Liver (tissue), 3 donors: Measurements from ENCODE around the gene ZNF423.

Experiments
- CTCF ChIP-seq: fragments of 150-350 bp; IDR thresholded peaks from 2 replicates; pipeline ENCODE4 v1.5.1; 2017; ENCODE audit warnings: improper control_type of control experiment, low read depth, low read length; ENCODE audit not compliant: missing input control
- EGR1 ChIP-seq, 2 donors: IDR thresholded peaks; 2 replicates each; pipeline ENCODE4 v1.6.1; 2016 to 2018; ENCODE audit warnings: antibody characterized with exemption in 2 of 2, low read depth in 2 of 2
- FOXA1 ChIP-seq: IDR thresholded peaks from 2 replicates; pipeline ENCODE4 v1.6.1; 2016; ENCODE audit warnings: antibody characterized with exemption
- GABPA ChIP-seq, 2 donors: IDR thresholded peaks in 1 of 2; conservative IDR thresholded peaks in 1 of 2; 2 replicates each; pipeline ENCODE4 v1.6.1; 2016; ENCODE audit warnings: antibody characterized with exemption in 2 of 2, mild to moderate bottlenecking in 1 of 2, moderate library complexity in 1 of 2
- HNF4G ChIP-seq: IDR thresholded peaks from 2 replicates; pipeline ENCODE4 v1.6.1; 2016; ENCODE audit warnings: antibody characterized with exemption
- JUND ChIP-seq, 2 donors: IDR thresholded peaks; 2 replicates each; pipeline ENCODE4 v1.6.1; 2016; ENCODE audit warnings: antibody characterized with exemption in 2 of 2
- RAD21 ChIP-seq, 2 donors: IDR thresholded peaks; 2 replicates each; pipeline ENCODE4 v1.6.1; 2016; ENCODE audit warnings: antibody characterized with exemption in 2 of 2, mild to moderate bottlenecking in 2 of 2
- REST ChIP-seq: IDR thresholded peaks from 2 replicates; pipeline ENCODE4 v1.6.1; 2016; ENCODE audit warnings: antibody characterized with exemption, mild to moderate bottlenecking
- SP1 ChIP-seq: IDR thresholded peaks from 2 replicates; pipeline ENCODE4 v1.6.1; 2018; ENCODE audit warnings: antibody characterized with exemption, mild to moderate bottlenecking
- TAF1 ChIP-seq: conservative IDR thresholded peaks from 2 replicates; pipeline ENCODE4 v1.6.1; 2016; ENCODE audit warnings: antibody characterized with exemption, mild to moderate bottlenecking
- YY1 ChIP-seq: IDR thresholded peaks from 2 replicates; pipeline ENCODE4 v1.6.1; 2016; ENCODE audit warnings: antibody characterized with exemption, mild to moderate bottlenecking
- TF ChIP-seq, protein P1 (sequence below): IDR thresholded peaks from 2 replicates; pipeline ENCODE4 v1.6.1; 2016; ENCODE audit warnings: antibody characterized with exemption
- TF ChIP-seq, protein P2 (sequence below): IDR thresholded peaks from 2 replicates; pipeline ENCODE4 v1.6.1; 2016; ENCODE audit warnings: antibody characterized with exemption
- TF ChIP-seq, protein P3 (sequence below): IDR thresholded peaks from 2 replicates; pipeline ENCODE4 v1.6.1; 2016; ENCODE audit warnings: antibody characterized with exemption
- donor health status: healthy.
- donor health status: healthy.

- TF ChIP-seq JUND (IDR thresholded peaks at IDR 0.05) (no peak), EGR1 (IDR thresholded peaks at IDR 0.05; ENCODE audit: low read depth in 2 of 2) (no peak), CTCF (no peak), TAF1 (no peak), RAD21 (IDR thresholded peaks at IDR 0.05) (no peak), YY1 (no peak), REST (no peak), SP1 (no peak), FOXA1 (no peak), GABPA (IDR thresholded peaks at IDR 0.05 in 1 of 2, conservative IDR thresholded peaks at IDR 0.05 in 1 of 2) (no peak), HNF4G (no peak)
- TF ChIP-seq, protein P1, sequence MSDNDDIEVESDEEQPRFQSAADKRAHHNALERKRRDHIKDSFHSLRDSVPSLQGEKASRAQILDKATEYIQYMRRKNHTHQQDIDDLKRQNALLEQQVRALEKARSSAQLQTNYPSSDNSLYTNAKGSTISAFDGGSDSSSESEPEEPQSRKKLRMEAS: no peak
- TF ChIP-seq, protein P2, sequence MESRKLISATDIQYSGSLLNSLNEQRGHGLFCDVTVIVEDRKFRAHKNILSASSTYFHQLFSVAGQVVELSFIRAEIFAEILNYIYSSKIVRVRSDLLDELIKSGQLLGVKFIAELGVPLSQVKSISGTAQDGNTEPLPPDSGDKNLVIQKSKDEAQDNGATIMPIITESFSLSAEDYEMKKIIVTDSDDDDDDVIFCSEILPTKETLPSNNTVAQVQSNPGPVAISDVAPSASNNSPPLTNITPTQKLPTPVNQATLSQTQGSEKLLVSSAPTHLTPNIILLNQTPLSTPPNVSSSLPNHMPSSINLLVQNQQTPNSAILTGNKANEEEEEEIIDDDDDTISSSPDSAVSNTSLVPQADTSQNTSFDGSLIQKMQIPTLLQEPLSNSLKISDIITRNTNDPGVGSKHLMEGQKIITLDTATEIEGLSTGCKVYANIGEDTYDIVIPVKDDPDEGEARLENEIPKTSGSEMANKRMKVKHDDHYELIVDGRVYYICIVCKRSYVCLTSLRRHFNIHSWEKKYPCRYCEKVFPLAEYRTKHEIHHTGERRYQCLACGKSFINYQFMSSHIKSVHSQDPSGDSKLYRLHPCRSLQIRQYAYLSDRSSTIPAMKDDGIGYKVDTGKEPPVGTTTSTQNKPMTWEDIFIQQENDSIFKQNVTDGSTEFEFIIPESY: no peak
- TF ChIP-seq, protein P3, sequence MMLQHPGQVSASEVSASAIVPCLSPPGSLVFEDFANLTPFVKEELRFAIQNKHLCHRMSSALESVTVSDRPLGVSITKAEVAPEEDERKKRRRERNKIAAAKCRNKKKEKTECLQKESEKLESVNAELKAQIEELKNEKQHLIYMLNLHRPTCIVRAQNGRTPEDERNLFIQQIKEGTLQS: no peak
These were observed 156.1 kb downstream of the ZNF423 start for GRCh38 chr16:49699841-49700175.
